HepG2 (cell line): ENCODE measurements around the gene KRTCAP2. TPM values are rescaled to one million over a fixed set of nuclear protein-coding genes. Genes with fewer than 3 reads are reported as not detected.
A peak's percentile ranks its signal among the peaks of the same experiment; 100 is the strongest.

Source experiments
- CEBPZ ChIP-seq: IDR thresholded peaks from 2 replicates; pipeline ENCODE4 v1.6.1; 2012; ENCODE audit warnings: low read length, improper control_type of control experiment
- EZH2 ChIP-seq: conservative IDR thresholded peaks from 2 replicates; pipeline ENCODE4 v1.6.1; 2012; ENCODE audit warnings: mild to moderate bottlenecking, low read depth, low read length, moderate library complexity
- HNRNPL ChIP-seq: fragments of 200-400 bp; formaldehyde crosslinking; IDR thresholded peaks from 2 replicates; pipeline ENCODE4 v1.6.1; 2017; ENCODE audit warnings: mild to moderate bottlenecking, low read depth, low read length
- KDM3A ChIP-seq: IDR thresholded peaks from 2 replicates; pipeline ENCODE4 v1.6.1; 2018; ENCODE audit warnings: low read depth, missing compliant biosample characterization
- KLF11 ChIP-seq: IDR thresholded peaks from 2 replicates; pipeline ENCODE4 v1.6.1; 2016; ENCODE audit warnings: missing compliant biosample characterization
- PAWR ChIP-seq: sonication (generic); formaldehyde crosslinking; IDR thresholded peaks from 2 replicates; pipeline ENCODE4 v1.4.0; 2020; ENCODE audit warnings: missing genetic modification reagents, mild to moderate bottlenecking, borderline replicate concordance
- PLRG1 ChIP-seq: fragments of 450-650 bp; conservative IDR thresholded peaks from 2 replicates; pipeline ENCODE4 v1.6.1; 2016
- SMARCE1 ChIP-seq: fragments of 450-650 bp; IDR thresholded peaks from 2 replicates; pipeline ENCODE4 v1.6.1; 2017; ENCODE audit warnings: borderline replicate concordance
- TRIM22 ChIP-seq: fragments of 450-650 bp; IDR thresholded peaks from 2 replicates; pipeline ENCODE4 v1.6.1; 2017
- ZNF12 ChIP-seq: sonication (generic); formaldehyde crosslinking; IDR thresholded peaks from 2 replicates; pipeline ENCODE4 v1.5.0; 2020; ENCODE audit warnings: missing genetic modification reagents
- ZNF335 ChIP-seq: sonication (generic); formaldehyde crosslinking; IDR thresholded peaks from 2 replicates; pipeline ENCODE4 v1.4.0; 2020; ENCODE audit warnings: missing genetic modification reagents
- ZNF562 ChIP-seq: sonication (generic); formaldehyde crosslinking; IDR thresholded peaks from 2 replicates; pipeline ENCODE4 v1.8.0; 2022; ENCODE audit warnings: missing genetic modification reagents, borderline replicate concordance
- ZNF614 ChIP-seq: IDR thresholded peaks from 2 replicates; pipeline ENCODE4 v1.6.1; 2018; ENCODE audit warnings: missing biosample characterization, missing genetic modification reagents, inconsistent platforms, borderline replicate concordance
- ZNF747 ChIP-seq: sonication (generic); formaldehyde crosslinking; IDR thresholded peaks from 2 replicates; pipeline ENCODE4 v1.8.1; 2023; ENCODE audit warnings: missing genetic modification reagents, mild to moderate bottlenecking, borderline replicate concordance
- ZNF749 ChIP-seq: sonication (generic); formaldehyde crosslinking; IDR thresholded peaks from 2 replicates; pipeline ENCODE4 v1.8.0; 2022; ENCODE audit warnings: mild to moderate bottlenecking, missing genetic modification reagents, moderate library complexity, borderline replicate concordance
- ZNF775 ChIP-seq: sonication (generic); formaldehyde crosslinking; IDR thresholded peaks from 2 replicates; pipeline ENCODE4 v1.4.0; 2020; ENCODE audit warnings: missing genetic modification reagents, mild to moderate bottlenecking, moderate library complexity, borderline replicate concordance
- polyA plus RNA-seq, 8 experiments: library from polyadenylated mRNA; depleted of rRNA in 3 of 8; stranded (reverse) in 7 of 8; unstranded in 1 of 8; fragments of >200 nt; fragmentation: Illumina TruSeq in 4 of 8; extraction: Trizol in 4 of 8; gene quantifications; 2 replicates each; pipeline versions ENCODE4 v1.2.1 to v1.2.3, GENCODE V29; 2011 to 2016; ENCODE audit warnings: low read depth in 4 of 8, missing spikeins in 1 of 8, mixed read lengths in 1 of 8; ENCODE audit not compliant: insufficient read depth in 1 of 8
- total RNA-seq, 5 experiments: library from RNA; depleted of rRNA; stranded (reverse); fragments of >200 nt; fragmentation: Illumina TruSeq; extraction: Trizol; gene quantifications; 2 replicates each; pipeline ENCODE4 v1.2.3, GENCODE V29; 2016; ENCODE audit warnings: low read depth in 1 of 5
- TF ChIP-seq, protein P1 (sequence below): sonication (generic); formaldehyde crosslinking; IDR thresholded peaks from 2 replicates; pipeline ENCODE4 v1.4.0; 2020; ENCODE audit warnings: mild to moderate bottlenecking, low read depth, missing genetic modification reagents
- TF ChIP-seq, protein P2 (sequence below): sonication (generic); formaldehyde crosslinking; IDR thresholded peaks from 2 replicates; pipeline ENCODE4 v1.5.0; 2020; ENCODE audit warnings: mild to moderate bottlenecking, missing genetic modification reagents
- TF ChIP-seq, protein P3 (sequence below): sonication (generic); formaldehyde crosslinking; IDR thresholded peaks from 2 replicates; pipeline ENCODE4 v1.5.1; 2020; ENCODE audit warnings: mild to moderate bottlenecking, moderate library complexity, missing genetic modification reagents

Gene KRTCAP2
- total and polyA plus RNA-seq, 2 of the 13 experiments (the other 11 are each of a cell fraction or from before 2014, with no cell fraction given), result 77.3 to 79.4 TPM

DNA sequence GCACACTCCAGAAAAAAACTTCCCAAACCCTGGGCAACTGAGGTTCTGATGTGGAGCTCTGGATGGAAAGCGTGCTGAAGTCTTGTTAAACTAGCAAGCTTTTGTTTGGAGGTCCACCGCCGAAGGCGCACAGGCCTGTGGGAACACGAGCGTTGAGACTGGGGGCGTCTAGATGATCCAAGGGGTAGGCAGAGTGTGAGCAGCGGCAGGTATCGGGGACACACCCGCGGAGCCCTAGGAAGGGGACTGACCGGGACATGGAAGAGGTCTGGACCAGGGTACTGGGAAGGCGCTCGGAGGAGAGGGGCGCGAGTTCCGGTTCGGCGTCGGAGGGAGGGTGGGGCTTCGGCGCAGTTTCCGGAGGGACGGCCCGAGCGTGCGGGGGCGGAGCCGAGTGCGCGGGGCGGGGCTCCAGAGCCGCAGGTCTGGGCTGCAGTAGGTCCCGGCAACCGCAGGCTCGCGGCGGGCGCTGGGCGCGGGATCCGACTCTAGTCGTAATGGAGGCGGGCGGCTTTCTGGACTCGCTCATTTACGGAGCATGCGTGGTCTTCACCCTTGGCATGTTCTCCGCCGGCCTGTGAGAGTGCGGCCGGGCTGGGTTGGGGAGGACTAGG lies 37.6 kb downstream of the KRTCAP2 start, which contains the start of gene SLC50A1 (continued):
- TF ChIP-seq CEBPZ, result no peak
- TF ChIP-seq ZNF562, result no peak
- TF ChIP-seq HNRNPL, result no peak; the same call in 1 of the 2 replicates
- TF ChIP-seq, protein P1, sequence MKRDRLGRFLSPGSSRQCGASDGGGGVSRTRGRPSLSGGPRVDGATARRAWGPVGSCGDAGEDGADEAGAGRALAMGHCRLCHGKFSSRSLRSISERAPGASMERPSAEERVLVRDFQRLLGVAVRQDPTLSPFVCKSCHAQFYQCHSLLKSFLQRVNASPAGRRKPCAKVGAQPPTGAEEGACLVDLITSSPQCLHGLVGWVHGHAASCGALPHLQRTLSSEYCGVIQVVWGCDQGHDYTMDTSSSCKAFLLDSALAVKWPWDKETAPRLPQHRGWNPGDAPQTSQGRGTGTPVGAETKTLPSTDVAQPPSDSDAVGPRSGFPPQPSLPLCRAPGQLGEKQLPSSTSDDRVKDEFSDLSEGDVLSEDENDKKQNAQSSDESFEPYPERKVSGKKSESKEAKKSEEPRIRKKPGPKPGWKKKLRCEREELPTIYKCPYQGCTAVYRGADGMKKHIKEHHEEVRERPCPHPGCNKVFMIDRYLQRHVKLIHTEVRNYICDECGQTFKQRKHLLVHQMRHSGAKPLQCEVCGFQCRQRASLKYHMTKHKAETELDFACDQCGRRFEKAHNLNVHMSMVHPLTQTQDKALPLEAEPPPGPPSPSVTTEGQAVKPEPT, result no peak; the same call in 1 of the 2 replicates
- no peak for TF ChIP-seq ZNF335 (CRISPR knock-in tag)
- TF ChIP-seq ZNF775, result peak; percentile 66; the same call in 1 of the 2 replicates
- TF ChIP-seq, protein P2, sequence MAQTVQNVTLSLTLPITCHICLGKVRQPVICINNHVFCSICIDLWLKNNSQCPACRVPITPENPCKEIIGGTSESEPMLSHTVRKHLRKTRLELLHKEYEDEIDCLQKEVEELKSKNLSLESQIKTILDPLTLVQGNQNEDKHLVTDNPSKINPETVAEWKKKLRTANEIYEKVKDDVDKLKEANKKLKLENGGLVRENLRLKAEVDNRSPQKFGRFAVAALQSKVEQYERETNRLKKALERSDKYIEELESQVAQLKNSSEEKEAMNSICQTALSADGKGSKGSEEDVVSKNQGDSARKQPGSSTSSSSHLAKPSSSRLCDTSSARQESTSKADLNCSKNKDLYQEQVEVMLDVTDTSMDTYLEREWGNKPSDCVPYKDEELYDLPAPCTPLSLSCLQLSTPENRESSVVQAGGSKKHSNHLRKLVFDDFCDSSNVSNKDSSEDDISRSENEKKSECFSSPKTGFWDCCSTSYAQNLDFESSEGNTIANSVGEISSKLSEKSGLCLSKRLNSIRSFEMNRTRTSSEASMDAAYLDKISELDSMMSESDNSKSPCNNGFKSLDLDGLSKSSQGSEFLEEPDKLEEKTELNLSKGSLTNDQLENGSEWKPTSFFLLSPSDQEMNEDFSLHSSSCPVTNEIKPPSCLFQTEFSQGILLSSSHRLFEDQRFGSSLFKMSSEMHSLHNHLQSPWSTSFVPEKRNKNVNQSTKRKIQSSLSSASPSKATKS (CRISPR knock-in tag), result no peak
- TF ChIP-seq PLRG1, result no peak
- TF ChIP-seq ZNF749, result peak; percentile 83; the same call in 1 of the 2 replicates
- TF ChIP-seq ZNF747 (CRISPR knock-in tag), result peak; percentile 50; the same call in 1 of the 2 replicates
- TF ChIP-seq ZNF614 (CRISPR knock-in tag), result no peak; the same call in 1 of the 2 replicates
- TF ChIP-seq TRIM22, result no peak
- TF ChIP-seq KLF11 (CRISPR knock-in tag), result peak; percentile 75; the same call in 1 of the 2 replicates
- TF ChIP-seq EZH2, result no peak
- no peak for TF ChIP-seq SMARCE1
- TF ChIP-seq PAWR (CRISPR knock-in tag), result 0 out of 2 replicates have a peak, but pooled peaks have one; percentile 44
- TF ChIP-seq, protein P3, sequence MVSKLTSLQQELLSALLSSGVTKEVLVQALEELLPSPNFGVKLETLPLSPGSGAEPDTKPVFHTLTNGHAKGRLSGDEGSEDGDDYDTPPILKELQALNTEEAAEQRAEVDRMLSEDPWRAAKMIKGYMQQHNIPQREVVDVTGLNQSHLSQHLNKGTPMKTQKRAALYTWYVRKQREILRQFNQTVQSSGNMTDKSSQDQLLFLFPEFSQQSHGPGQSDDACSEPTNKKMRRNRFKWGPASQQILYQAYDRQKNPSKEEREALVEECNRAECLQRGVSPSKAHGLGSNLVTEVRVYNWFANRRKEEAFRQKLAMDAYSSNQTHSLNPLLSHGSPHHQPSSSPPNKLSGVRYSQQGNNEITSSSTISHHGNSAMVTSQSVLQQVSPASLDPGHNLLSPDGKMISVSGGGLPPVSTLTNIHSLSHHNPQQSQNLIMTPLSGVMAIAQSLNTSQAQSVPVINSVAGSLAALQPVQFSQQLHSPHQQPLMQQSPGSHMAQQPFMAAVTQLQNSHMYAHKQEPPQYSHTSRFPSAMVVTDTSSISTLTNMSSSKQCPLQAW (CRISPR knock-in tag), result peak; percentile 70; the same call in 1 of the 2 replicates
- TF ChIP-seq KDM3A, result no peak
- TF ChIP-seq ZNF12 (CRISPR knock-in tag), result no peak; the same call in 1 of the 2 replicates
